OCI-LY3 (cell line): ENCODE measurements around the gene SPAG6.

ENCODE experiments used
- H2AFZ ChIP-seq: fragments of 200-600, 300-600 bp; shearing (Covaris generic); 2 replicates; pipeline ENCODE4 v1.6.0; 2014; ENCODE audit warnings: antibody characterized with exemption, low read depth, low read length
- H3K27ac ChIP-seq: fragments of 200-600, 300-600 bp; sonication (generic); 2 replicates; pipeline ENCODE4 v1.5.1; 2014; ENCODE audit warnings: mild to moderate bottlenecking, low read length, moderate library complexity, mixed read lengths
- H3K27me3 ChIP-seq: fragments of 200-600, 300-600 bp; sonication (generic); 2 replicates; pipeline ENCODE4 v1.6.1; 2014; ENCODE audit warnings: low read depth, low read length, mixed read lengths
- H3K36me3 ChIP-seq: fragments of 200-600, 300-600 bp; sonication (generic); replicated peaks from 2 replicates; pipeline ENCODE3; 2014; ENCODE audit warnings: low read depth, low read length, mixed read lengths
- H3K4me1 ChIP-seq: fragments of 300-600, 200-600 bp; sonication (generic); 2 replicates; pipeline ENCODE4 v1.6.1; 2014; ENCODE audit warnings: low read length, mixed read lengths
- H3K4me2 ChIP-seq: fragments of 200-600, 300-600 bp; sonication (generic); 2 replicates; pipeline ENCODE4 v1.6.1; 2014; ENCODE audit warnings: low read length, mixed read lengths
- H3K4me3 ChIP-seq: fragments of 300-600, 200-600 bp; sonication (generic); 2 replicates; pipeline ENCODE4 v1.5.1; 2014; ENCODE audit warnings: antibody characterized with exemption, mild to moderate bottlenecking, low read length, moderate library complexity
- H3K79me2 ChIP-seq: fragments of 300-600, 200-600 bp; shearing (Covaris generic); 2 replicates; pipeline ENCODE4 v1.6.1; 2014; ENCODE audit warnings: mild to moderate bottlenecking, low read length, mixed read lengths
- H3K9ac ChIP-seq: fragments of 300-600, 200-600 bp; shearing (Covaris generic); 2 replicates; pipeline ENCODE4 v1.6.0; 2014; ENCODE audit warnings: mild to moderate bottlenecking, low read length, moderate library complexity
- H3K9me3 ChIP-seq: fragments of 200-600, 300-600 bp; shearing (Covaris generic); 2 replicates; pipeline ENCODE4 v1.6.1; 2014; ENCODE audit warnings: low read length, mixed read lengths; ENCODE audit not compliant: insufficient read depth
- H4K20me1 ChIP-seq: fragments of 200-600, 300-600 bp; sonication (generic); 2 replicates; pipeline ENCODE4 v1.6.1; 2016; ENCODE audit warnings: low read length, mixed read lengths; ENCODE audit not compliant: insufficient read depth
- EZH2phosphoT487 ChIP-seq: fragments of 200-600 bp; shearing (Covaris generic); IDR thresholded peaks from 2 replicates; pipeline ENCODE4 v1.6.1; 2018; ENCODE audit warnings: antibody characterized with exemption, mixed run types, low read depth
- TF ChIP-seq, protein P1 (sequence below): fragments of 200-600, 300-600 bp; sonication (generic); IDR thresholded peaks from 2 replicates; pipeline ENCODE4 v1.5.1; 2014; ENCODE audit warnings: antibody characterized with exemption, low read length, low read depth

SPAG6 gene

GRCh38 chr10:22410846-22411245, 65.5 kb downstream of the SPAG6 start:
- H3K36me3 ChIP-seq: no peaks in the 10 kb centered on the region
- H3K27me3 ChIP-seq: no peaks in the 10 kb centered on the region
- H3K9me3 ChIP-seq: no peaks in the 10 kb centered on the region
- H3K4me3 ChIP-seq: no peak overlapping the region
- TF ChIP-seq EZH2phosphoT487: no peak
- TF ChIP-seq, protein P1, sequence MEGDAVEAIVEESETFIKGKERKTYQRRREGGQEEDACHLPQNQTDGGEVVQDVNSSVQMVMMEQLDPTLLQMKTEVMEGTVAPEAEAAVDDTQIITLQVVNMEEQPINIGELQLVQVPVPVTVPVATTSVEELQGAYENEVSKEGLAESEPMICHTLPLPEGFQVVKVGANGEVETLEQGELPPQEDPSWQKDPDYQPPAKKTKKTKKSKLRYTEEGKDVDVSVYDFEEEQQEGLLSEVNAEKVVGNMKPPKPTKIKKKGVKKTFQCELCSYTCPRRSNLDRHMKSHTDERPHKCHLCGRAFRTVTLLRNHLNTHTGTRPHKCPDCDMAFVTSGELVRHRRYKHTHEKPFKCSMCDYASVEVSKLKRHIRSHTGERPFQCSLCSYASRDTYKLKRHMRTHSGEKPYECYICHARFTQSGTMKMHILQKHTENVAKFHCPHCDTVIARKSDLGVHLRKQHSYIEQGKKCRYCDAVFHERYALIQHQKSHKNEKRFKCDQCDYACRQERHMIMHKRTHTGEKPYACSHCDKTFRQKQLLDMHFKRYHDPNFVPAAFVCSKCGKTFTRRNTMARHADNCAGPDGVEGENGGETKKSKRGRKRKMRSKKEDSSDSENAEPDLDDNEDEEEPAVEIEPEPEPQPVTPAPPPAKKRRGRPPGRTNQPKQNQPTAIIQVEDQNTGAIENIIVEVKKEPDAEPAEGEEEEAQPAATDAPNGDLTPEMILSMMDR: no peak
- no peak overlapping the region for H3K9ac ChIP-seq
- H3K27ac ChIP-seq: no peak overlapping the region
- H4K20me1 ChIP-seq: no peaks in the 10 kb centered on the region
- no peak overlapping the region for H3K4me2 ChIP-seq
- peaks cover 3% of the 10 kb centered on the region; the same call in 1 of the 2 replicates for H3K4me1 ChIP-seq
- no peaks in the 10 kb centered on the region for H3K79me2 ChIP-seq
- no peak overlapping the region for H2AFZ ChIP-seq

DNA sequence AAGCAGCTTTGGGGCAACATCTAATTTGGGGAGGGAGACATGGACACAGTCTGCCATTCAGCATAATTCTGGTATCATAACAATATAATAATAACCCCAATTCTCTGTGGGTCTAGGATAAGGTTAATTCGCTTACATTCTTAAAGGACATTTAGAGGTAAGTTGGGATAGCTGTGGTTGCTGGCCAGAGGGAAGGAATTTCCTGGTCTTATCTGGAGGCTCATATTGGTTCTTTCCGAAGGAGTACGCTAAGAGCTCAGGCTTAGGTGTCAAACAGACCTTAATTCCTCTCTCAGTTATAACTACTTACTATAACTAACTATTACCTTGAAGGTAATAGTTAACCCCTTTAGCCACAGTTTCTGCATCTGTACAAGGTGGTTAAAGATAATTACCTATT, 68.8 kb downstream of the SPAG6 start:
- Histone ChIP-seq H3K4me1 (peaks cover 3% of the 10 kb centered on the region; the same call in 1 of the 2 replicates), H4K20me1 (no peaks in the 10 kb centered on the region), H3K79me2 (no peaks in the 10 kb centered on the region), H3K9me3 (no peaks in the 10 kb centered on the region), H2AFZ (no peak overlapping the region), H3K27ac (no peak overlapping the region), H3K27me3 (no peaks in the 10 kb centered on the region), H3K9ac (no peak overlapping the region), H3K4me3 (no peak overlapping the region), H3K4me2 (peak overlapping the region; percentile 62; the same call in 1 of the 2 replicates), H3K36me3 (no peaks in the 10 kb centered on the region)
- no peak for TF ChIP-seq EZH2phosphoT487
- TF ChIP-seq, protein P1: no peak

DNA sequence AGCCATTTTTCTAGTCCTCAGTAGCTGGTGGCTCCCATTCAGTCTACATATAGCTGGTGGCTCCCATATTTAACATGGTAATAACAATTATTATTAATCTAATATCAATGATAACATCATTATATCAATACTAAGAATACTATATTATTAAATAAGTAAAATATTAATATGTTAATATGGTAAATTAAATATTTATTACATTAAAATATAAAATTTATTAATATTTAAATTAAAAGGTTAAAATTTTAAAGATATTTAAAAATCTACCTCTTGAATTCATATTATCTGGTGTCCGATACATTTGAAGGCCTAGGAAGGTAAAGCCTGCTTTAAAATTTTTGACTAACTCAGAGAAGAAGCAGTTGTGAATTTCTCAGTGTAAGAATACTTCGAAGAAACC, 69.8 kb downstream of the SPAG6 start:
- TF ChIP-seq, protein P1: no peak
- TF ChIP-seq EZH2phosphoT487: no peak
- Histone ChIP-seq H3K27me3 (no peaks in the 10 kb centered on the region), H3K79me2 (no peaks in the 10 kb centered on the region), H3K9me3 (no peaks in the 10 kb centered on the region), H3K4me1 (peaks cover 3% of the 10 kb centered on the region; the same call in 1 of the 2 replicates), H4K20me1 (no peaks in the 10 kb centered on the region), H2AFZ (no peak overlapping the region), H3K36me3 (no peaks in the 10 kb centered on the region), H3K4me3 (no peak overlapping the region), H3K27ac (no peak overlapping the region), H3K9ac (no peak overlapping the region), H3K4me2 (no peak overlapping the region)

- H3K9me3 ChIP-seq: no peaks in the 10 kb centered on the region
- no peak overlapping the region for H3K4me3 ChIP-seq
- H3K4me1 ChIP-seq: peaks cover 3% of the 10 kb centered on the region; the same call in 1 of the 2 replicates
- no peak overlapping the region for H2AFZ ChIP-seq
- H3K27me3 ChIP-seq: no peaks in the 10 kb centered on the region
- H3K27ac ChIP-seq: no peak overlapping the region
- H3K4me2 ChIP-seq: no peak overlapping the region
- H4K20me1 ChIP-seq: no peaks in the 10 kb centered on the region
- no peaks in the 10 kb centered on the region for H3K36me3 ChIP-seq
- no peak for TF ChIP-seq EZH2phosphoT487
- TF ChIP-seq, protein P1: no peak; the same call in 1 of the 2 replicates
- H3K9ac ChIP-seq: no peak overlapping the region
- no peaks in the 10 kb centered on the region for H3K79me2 ChIP-seq
Observed at GRCh38 chr10:22417736-22418268, 72.5 kb downstream of the SPAG6 start.
